ENCODE measurements around the gene SRP9.
"Not testable (repeated sequence)": the region's sequence is repeated elsewhere in the genome, so short reads cannot be mapped to it uniquely, and the experiment has no call there.

SRP9 gene

DNA sequence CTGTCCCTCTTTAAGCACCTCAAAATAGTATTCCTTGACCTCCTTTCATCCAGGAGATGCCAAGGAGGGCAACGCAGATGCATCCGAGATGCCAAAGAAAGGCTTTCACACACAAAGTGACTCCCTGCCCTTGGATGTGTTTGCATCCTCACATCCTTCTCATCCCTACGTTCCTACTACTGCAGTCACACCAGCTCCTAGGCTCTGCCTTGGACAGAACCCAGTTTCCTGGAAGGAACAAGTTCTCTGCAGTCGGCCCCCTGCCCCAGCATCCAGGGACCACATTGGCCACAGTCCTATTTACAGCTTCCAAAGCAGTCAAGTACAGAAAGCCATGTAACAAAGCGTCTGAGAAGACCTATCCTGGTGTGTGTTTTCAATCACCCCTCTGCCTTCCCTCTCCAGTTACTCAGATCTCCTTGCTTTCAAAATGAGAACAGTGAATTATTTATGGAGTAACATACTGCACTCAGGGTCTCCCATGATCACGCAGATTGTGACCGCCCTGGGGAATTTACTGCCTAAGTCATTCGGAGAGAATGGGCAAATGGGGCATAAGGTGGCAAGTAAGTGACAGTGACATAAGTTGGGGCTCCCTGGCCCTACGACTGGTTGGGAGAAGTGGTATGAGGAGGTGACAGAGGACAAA lies 21.8 kb upstream of the SRP9 start:
- no peak for DNase-seq (ENCODE audit: low spot score)

DNA sequence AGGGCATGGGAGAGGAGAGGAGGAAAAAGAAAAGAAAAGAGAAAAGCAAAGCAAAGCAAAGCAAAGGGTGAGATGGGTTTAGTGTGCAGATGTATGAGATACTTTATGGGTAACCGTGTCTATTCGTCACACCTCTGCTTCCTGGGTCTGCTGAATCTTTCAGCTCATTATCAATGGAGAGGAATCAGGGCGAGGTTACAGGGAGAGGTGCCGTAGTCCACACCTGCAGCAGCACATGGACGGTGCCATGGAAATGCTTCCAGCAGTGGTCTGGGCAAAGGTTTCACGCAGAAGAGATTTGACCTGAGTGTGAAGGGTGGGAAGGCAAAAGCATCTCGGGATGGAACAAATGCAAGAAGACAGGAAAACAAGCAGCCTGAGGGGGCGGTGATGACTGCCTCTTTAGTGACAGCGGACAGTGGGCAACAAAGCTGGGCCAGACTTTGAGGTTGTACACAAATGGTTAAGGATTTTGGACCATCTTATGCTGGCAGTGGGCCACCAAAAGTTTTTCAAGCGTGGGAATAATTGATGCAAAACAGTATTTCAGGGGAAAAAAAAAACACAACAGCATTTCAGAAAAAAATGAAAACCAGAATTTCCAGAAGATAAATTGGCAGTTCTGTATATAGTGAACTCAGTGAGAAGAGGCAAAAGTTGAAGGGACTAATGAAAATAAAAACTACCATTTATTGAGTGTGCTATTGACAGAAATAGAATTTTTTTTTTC lies 19.5 kb upstream of the SRP9 start:
- no peak for DNase-seq (ENCODE audit: low spot score)

DNA sequence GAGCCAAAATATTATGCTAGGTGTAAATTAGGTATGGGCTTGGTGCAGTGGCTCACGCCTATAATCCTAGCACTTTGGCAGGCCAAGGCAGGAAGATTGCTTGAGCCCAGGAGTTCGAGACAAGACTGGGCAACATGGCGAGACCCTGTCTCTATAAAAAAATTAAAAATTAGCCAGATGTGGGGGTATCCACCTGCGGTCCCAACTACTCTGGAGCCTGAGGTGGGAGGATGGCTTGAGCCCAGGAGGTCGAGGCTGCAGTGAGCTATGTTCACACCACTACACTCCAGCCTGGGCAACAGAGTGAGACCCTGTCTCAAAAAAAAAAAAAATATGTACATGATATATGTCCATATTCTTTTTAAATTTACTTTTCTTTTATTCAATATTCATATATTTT lies 17.7 kb upstream of the SRP9 start:
- not testable (repeated sequence) for DNase-seq (ENCODE audit: low spot score)

DNA sequence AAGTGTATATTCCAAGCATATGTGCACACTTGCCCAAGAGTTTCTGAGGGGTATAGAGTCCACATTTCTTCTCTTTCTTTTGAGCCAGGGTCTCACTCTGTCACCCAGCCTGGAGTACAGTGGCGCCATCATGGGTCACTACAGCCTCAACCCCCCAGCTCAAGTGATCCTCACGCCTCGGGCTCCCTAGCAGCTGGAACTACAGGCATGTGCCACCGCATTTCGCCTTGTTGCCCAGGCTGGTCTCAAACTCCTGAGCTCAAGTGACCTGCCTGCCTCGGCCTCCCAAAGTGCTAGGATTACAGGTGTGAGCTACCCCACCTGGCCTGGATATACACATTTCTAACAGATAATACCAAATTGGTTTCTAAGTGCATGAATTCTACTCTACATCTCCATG lies 17.1 kb upstream of the SRP9 start:
- DNase-seq (ENCODE audit: low spot score): no peak

DNA sequence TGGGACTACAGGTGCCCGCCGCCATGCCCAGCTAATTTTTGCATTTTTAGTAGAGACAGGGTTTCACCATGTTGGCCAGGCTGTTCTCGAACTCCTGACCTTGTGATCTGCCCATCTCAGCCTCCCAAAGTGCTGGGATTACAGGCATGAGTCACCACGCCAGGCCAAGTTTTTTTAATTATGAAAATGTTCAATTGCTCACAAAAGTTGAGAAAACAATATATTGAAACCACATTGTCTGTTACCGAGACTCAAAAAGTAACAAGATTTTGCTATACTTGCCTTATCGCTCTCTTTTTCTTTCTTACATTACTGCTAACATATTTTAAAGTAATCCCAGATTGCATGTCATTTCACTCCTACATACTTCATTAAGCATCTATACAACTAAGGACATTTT lies 16.2 kb upstream of the SRP9 start:
- DNase-seq (ENCODE audit: low spot score): not testable (repeated sequence)

DNA sequence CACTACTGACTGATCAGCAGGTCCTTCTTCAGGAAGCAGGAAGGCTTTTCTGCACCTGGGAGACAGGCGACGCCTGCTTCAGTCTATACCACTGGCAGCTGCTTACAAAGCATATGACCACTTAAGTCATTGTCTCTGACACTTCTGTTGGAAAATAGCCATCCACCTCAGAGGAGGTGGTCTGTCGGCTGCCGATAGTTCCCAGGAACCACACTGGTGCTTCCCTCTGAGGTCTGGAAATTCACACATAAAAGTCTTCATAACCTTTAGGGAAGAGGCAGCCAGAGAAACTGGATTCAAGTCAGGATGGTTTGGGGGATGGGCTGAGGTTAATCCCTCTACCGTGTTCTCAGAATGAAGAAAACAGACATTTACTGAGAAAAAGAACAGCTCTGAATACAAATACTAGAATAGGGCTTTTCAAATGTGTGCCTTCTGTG lies 15.6 kb upstream of the SRP9 start:
- no peak for DNase-seq (ENCODE audit: low spot score)

DNA sequence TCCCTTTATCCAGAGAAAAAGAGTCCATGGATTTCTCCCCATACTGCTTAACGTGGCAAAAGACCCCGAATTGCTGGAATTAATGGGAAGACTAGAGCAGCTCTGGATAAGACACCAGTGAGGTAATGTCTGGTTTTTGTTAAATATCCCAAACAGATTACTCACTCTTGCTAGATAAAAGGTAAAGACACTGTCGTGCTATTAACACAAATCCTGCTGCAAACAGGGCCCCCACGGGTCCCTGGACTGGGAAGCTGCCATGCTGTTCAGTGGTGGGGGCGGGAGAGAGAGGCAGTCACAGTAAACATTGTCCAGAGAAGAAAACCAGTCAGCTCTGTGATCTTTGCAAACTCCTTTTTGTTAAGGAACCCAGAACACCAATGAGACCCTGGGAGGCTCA lies 15.2 kb upstream of the SRP9 start:
- DNase-seq (ENCODE audit: low spot score): no peak

DNA sequence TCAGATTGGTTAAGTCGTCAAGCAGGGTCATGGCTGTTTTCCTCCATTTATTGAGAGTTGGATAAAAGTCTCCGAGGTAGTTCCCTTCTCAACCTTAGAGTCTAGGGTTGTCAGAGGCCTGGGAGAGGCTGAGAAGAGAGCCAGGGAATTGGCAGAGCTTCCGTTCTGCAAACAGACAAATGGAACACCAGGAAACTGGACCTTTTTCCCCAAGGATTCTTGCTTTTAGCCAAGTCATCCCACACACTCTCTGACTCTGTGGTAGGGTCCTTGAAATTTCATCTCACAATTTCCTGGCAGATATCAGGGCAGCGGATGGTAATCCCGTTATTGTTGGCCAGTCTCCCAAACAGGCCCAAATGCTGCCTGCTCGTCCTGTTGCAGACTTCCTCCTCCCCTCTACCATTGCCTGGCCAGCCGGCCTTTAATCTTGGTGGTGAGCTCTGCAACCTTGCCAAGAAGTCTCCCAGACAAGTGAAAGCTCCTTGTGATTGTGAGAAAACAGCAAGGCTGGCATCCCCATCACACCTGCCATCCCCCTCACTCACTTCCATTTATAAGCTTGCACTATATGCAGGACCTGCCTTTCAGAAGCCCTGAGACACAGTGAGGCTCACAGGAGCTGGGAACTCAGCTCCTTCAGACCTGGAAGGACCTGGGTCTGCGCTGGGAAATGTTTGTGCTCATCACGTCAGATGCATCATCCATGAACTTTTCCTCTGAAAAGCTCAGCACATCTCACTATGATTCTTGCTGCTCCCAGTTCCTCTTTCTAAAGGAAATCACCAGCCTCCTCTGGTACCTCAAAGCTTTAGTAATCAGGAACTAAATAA lies 13.7 kb upstream of the SRP9 start:
- no peak for DNase-seq (ENCODE audit: low spot score)

DNA sequence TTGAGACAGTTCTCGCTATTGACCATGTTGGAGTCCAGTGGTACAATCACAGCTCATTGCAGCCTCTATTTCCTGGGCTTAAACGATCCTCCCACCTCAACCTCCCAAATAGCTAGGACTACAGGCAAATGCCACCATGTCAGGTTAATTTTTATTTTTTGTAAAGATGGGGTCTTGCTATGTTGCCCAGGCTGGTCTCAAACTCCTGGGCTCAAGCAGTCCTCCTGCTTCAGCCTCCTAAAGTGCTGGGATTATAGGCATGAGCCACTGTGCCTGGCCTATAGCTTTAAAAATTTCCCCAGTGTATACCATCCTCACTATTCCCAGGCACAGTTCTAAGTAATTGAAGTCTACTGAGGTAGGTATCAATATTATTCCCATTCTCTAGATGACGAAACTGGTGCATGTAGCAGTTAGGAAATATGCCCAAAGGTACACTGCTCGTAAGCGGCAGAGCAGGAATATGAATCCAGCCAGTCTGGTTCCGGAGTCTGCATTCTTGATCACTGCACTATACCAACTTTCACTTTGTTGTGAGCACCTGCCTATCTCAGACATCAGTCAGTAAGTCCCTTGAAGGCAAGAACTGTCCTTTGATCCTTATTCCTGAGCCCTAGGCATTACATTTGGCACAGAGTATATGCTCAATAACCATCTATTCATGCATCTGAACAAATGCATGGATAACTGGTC lies 11.5 kb upstream of the SRP9 start:
- DNase-seq (ENCODE audit: low spot score): no peak

DNA sequence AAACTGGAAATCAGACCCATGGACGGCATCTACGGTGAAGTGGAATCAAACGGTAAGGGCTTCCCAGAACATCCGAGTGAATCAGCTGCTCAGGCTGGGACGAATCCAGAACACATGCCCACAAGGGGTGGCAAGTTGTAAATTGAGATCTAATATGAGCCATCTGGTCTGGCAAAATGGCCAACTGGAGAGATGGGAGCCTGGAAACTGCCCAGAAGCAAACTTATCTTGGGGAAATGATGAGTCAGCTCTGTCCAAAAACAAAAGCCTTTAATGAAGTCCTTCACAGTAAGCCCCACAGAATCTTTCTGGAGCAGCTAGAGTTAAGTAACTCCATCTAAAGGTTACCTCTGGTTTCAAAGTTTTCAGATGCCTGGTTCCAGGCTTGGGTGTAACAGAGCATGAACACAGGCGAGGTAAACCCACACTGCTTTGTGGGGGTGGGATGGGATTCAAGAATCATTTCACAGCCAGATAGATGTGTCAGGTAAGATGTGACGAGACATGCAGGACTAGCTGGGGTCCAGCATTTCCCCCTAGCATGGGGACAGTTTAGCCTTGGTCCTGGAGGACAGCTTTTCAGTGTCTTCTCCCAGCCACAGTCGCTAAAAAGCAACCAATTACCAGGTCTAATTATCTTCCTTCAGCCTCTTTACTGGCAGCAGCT lies 10.5 kb upstream of the SRP9 start:
- DNase-seq (ENCODE audit: low spot score): no peak

DNA sequence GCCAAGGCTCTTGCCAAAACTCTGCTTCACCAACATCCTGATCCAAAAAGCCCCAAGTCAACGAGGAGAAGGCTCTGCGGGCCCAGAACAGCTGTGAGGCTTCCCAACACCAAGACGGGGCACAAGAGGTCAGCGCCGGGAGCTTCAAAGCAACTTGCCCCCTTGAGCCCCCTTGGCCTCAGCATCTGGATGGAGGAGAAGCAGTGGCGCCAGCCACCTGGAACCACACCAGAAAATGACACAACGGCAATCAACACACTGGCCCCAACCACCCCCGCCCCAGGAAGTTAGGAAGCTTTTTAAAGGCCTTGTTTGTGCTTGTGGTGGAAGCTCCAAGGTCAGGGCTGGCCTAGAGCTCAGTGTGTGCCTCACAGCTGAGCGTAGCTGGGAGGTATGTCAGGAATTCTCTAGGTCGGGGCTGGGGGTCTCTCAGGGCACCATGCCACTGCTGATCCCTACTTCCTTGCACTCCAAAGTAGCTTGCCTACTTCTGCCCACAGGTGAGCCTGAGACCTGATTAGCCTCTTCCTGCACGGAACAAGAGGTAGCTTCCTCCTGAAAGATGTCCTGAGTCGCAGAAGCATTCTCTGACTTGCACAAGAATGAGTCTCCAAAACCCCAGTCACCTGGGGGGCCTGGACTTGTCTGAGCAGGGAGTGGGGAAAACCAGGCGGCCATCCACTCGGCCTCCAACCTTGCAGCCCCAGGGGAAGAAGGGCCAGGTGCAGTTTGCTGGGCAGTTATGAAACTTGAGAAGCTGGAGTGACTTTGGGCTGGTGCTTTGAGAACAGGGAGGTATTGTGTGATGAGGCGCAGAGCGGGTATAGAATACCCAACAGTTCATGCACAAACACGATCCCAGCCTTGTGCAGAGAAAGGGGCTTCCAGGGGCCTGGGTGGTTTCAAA lies 9.7 kb upstream of the SRP9 start:
- no peak for DNase-seq (ENCODE audit: low spot score)

DNA sequence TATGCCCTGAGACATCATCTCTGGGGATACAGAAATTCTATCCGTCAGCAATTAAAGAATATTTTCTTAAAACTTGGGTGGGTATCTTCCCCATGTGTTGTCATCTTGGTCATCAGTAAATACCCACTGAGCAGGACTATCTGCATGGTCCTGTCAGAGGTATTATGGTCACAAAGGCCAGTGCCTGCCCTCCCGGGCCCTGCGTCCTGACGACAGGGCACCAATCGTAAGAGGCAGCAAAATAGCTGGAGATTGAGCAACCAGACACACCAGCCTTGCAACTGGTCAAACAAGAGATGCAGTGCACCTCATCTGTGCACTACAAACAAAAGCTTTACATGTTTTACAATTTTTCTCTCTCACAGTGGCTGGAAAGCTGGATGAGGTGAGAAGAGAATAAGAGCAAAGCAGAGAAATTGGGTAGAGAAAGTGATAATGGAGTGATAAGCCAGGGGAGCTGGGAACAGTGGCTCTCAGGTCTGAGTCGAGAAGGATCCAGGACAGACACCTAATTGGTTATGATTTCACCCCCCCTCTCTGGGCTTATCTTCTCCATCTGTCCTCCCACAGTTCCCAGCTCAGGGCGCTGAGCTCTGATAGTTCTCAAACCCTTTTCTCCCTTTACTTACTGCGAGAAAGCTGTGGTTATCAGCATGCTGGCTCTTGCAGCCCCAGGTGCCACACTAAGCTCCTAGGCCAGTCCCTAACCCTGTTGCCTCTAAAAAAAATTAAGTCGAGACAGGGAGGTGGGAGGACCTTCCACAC lies 8.8 kb upstream of the SRP9 start:
- no peak for DNase-seq (ENCODE audit: low spot score)

DNA sequence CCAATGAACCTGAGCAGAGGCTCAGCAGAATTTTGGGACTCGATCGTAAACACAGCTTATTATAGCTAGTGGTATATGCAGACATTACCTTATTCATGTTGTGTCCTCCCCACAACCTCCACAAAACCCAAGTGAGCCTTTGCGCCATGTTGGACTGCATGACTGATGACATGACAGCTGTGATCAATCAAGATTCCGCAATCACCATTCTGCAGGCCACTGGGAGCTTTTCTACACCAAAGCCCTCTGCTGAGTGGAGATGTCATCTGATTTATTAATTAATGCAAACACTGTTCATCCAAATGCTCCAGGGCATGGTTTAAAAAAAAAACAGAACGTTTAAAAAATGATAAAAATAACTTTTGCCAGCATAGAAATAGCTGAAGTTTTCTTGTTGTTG lies 7.9 kb upstream of the SRP9 start:
- no peak for DNase-seq (ENCODE audit: low spot score)

DNA sequence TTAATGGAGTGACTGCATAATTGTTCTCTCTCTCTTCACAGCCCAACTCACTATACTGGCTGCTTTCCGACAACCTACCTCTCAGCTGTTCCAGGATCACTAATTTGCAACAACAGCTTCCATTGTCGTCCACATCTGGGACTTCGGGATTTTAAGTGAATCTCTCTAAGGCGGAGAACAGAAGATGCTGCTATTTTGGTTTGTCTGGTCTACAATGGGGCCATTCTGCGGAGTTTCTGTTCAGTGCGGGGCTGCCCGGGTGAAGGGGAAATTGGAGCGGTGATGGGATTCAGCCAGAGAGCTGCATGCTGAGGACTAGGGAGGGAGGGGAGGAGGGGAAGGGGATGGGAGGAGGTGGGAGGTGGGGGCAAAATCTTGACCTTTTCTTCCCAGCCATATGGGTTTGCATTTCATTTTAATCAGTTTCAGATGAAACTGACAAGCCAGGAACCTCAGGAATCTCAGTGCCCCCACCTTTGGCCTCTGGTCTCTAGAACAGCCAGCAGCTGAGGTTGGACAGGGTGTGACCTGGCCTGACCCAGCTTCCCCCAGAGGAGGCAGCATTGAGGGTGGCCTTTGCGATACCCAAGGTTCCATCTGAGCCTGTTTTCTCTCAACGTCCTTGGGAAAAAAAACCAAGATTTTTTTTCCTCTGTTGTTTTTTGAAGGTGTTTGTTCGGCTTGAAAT lies 6.9 kb upstream of the SRP9 start:
- peak; percentile 84 for DNase-seq (ENCODE audit: low spot score)

DNA sequence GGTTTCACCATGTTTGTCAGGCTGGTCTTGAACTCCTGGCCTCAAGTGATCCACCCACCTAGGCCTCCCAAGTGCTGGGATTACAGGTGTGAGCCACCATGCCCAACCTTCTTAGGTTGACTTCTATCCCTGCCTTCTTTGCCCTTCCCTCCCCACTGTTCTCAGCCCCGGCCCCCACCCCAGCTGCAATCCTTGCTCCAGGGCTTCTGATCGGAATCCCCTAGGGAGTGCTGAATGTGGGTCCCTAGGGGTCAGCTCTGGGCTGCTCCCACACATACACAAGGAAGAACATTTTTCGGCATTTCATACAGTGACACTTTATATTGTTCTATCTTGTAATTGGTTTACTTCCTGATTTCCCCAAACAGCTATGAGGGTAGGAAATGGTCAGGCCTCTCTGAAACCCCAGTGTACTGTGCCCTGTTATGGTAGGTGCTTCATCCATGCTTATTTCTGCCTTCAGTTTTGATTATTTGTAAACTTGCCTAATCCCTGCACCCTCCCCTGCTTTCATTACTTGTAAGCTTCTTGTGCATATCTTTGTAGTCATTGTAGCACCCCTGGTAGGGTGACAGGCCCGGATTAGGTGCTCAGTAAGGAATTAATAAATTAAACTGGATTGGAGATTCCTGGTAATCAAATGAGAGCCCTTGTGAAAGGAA lies 5.8 kb upstream of the SRP9 start:
- no peak for DNase-seq (ENCODE audit: low spot score)

DNA sequence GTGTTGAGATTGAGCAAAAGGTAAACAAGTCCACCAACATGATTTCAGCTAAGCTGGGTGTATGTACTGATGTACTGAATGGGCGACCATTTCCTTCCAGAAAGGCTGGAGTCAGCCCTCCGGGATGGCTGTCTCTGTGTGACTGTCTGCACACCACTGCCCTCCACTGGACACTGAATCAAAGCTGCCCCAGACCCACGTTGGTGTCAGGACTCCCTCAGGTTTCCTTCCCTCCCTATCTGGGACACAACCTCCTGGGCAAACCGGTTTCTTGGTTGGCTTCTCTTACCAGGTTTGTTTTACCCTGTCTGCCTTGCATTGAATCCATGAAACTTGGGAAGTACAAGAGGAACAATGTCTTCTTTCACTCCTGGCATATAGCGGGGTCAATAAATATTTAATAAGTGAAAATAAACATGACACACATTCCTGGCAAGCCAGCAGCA lies 5.3 kb upstream of the SRP9 start:
- peak; percentile 91 for DNase-seq (ENCODE audit: low spot score)

DNA sequence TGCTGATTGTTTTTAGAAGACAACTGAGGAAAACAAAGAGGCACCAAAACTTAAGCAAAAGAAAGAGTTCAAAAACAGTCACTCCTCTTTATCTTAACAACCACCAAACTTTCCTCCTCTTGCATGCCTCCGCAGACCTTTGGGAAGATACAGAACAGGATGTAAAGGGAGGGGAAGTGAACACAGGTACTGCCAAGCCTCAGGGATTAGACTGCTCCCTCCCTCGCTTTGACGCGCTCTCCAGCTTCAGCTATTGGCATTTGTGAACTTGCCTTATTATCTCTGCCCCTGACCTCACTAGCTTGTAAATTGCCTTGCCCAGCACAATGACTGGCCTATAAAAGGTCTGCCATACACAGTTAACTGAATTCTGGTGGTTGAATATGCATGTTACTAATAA lies 4.8 kb upstream of the SRP9 start:
- DNase-seq (ENCODE audit: low spot score): no peak

DNA sequence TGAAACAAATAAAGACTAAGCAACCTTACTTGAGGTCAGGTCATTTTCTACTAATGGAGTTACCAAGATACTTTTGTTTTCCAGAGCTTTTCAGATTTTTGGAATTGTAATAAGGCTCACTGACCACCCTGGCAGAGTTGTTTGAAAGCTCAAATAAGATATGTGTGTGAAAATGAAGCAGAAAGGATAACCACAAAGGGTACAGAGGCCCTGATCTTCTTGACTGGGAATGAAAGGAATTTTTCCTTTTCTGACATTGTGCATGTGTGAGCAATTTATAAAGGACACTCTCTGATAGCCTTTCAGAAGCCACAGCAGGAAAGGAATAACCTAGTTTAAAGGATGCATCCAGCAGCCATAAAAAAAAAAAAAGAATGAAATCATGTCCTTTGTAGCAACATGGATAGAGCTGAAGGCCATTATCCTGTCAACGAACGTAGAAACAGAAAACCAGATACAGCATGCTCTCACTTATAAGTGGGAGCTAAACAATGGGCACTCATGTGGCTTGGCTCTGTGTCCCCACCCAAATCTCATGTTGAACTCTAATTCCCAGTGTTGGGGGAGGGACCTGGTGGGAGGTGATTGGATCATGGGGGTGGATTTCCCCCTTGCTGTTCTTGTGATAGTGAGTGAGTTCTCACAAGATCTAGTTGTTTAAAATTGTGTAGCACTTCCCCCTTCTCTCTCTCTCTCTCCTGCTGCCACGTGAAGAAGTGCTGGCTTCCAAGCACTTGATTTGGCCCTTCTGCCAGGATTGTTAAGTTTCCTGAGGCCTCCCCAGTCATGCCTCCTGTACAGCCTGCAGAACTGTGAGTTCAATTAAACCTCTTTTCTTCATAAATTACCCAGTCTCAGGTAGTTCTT lies 3.1 kb upstream of the SRP9 start:
- no peak for DNase-seq (ENCODE audit: low spot score)
